Heart left ventricle (tissue), 13 donors: ENCODE results near the gene BCR.

ENCODE experiments used
- POLR2A ChIP-seq, 2 donors: fragments of 450-650 bp; IDR thresholded peaks; one replicate each; pipeline ENCODE4 v1.6.1; 2017; ENCODE audit warnings: antibody characterized with exemption in 2 of 2, mild to moderate bottlenecking in 2 of 2, moderate library complexity in 2 of 2
- TF ChIP-seq, protein P1 (sequence below), 12 donors: fragments of 200-600 bp; sonication (generic) in 4 of 12; IDR thresholded peaks; one replicate each; pipeline versions ENCODE4 v1.5.0 to v1.8.0; 2018 to 2022; ENCODE audit warnings: antibody characterized with exemption in 12 of 12, mild to moderate bottlenecking in 5 of 12
- donor health status: ischemic (EF 13 %, LVEDD 7.1; RV severe dilation, severe dysfunction).
- donor health status: DM: no; HTN: yes; CAD: no.
- donor health status: DM: no; HTN: no; CAD: no.
- donor health status: ischemic (EF 25% LVEDD 6.9; RV normal size, moderate dysfunction).
- donor health status: ischemic (EF 25% LVEDD 5.7; RV mildly dilated, moderate dysfunction).
- donor health status: ischemic (EF 35%, LVEDD 5.7; RV mildly dilated, moderate dysfunction).
- donor health status: nonischemic (EF 11% LVEDD 7.7; RV severe dilation, severe dysfunction).
- donor health status: DM: yes; HTN: yes; CAD: no.
- donor health status: PGD.
- donor health status: ischemic (EF 29% LVEDD 5.4; RV normal size, mild dysfunction).
- donor health status: nonischemic (EF 23%, LVEDD 6.1; RV moderate dilation, normal function).

DNA sequence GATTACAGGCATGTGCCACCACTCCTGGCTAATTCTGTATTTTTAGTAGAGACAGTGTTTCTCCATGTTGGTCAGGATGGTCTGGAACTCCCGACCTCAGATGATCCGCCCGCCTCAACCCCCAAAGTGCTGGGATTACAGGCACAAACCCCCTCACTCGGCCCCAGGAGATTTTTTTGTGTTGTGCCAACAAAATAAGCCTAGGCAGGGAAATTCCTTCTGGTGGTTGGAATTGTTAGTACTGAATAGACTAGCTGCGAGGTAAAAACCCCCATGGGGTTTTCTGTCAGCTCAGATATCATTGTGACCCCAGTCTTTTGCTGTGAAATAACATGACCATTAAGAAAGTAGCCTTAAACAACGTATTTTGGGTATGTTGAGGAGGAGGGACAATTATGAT, 144.9 kb downstream of the BCR start:
- TF ChIP-seq, protein P1, sequence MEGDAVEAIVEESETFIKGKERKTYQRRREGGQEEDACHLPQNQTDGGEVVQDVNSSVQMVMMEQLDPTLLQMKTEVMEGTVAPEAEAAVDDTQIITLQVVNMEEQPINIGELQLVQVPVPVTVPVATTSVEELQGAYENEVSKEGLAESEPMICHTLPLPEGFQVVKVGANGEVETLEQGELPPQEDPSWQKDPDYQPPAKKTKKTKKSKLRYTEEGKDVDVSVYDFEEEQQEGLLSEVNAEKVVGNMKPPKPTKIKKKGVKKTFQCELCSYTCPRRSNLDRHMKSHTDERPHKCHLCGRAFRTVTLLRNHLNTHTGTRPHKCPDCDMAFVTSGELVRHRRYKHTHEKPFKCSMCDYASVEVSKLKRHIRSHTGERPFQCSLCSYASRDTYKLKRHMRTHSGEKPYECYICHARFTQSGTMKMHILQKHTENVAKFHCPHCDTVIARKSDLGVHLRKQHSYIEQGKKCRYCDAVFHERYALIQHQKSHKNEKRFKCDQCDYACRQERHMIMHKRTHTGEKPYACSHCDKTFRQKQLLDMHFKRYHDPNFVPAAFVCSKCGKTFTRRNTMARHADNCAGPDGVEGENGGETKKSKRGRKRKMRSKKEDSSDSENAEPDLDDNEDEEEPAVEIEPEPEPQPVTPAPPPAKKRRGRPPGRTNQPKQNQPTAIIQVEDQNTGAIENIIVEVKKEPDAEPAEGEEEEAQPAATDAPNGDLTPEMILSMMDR (IDR thresholded peaks at IDR 0.05) = no peak
- no peak for TF ChIP-seq POLR2A (IDR thresholded peaks at IDR 0.05)
